H1 (cell line): Measurements from ENCODE around the gene GLT8D2. TPM values are rescaled to one million over a fixed set of nuclear protein-coding genes. Genes with fewer than 3 reads are reported as not detected.

ENCODE experiments used
- MAFK ChIP-seq: IDR thresholded peaks from 2 replicates; pipeline ENCODE4 v1.6.1; 2012; ENCODE audit warnings: low read depth, mild to moderate bottlenecking, improper control_type of control experiment, low read length
- polyA plus RNA-seq, 7 experiments: library from polyadenylated mRNA; depleted of rRNA in 3 of 7; stranded (reverse) in 5 of 7; unstranded in 2 of 7; fragments of >200 nt in 5 of 7; fragments of 200-250 nt in 2 of 7; gene quantifications; 1 replicate in 5 of 7; 2 replicates in 1 of 7; 4 replicates in 1 of 7; pipeline versions ENCODE4 v1.2.1 to v1.2.3, GENCODE V29; 2011 to 2013; ENCODE audit warnings: missing spikeins in 2 of 7, mixed read lengths in 2 of 7
- total RNA-seq: library from RNA; stranded (reverse); fragmentation: NEBNext Ultra II Directional; extraction: Animal tissue kit (Norgen Biotek cat#: 25700); gene quantifications from 2 replicates; pipeline ENCODE4 v1.2.1, GENCODE V29; 2021

The GLT8D2 gene
- total and polyA plus RNA-seq, 2 of the 8 experiments (the other 6 are each of a cell fraction or from before 2014, with no cell fraction given): 6.8 to 9.8 TPM

GRCh38 chr12:103964805-103965204, 85.2 kb downstream of the GLT8D2 start (continued):
- no peak for TF ChIP-seq MAFK
